ENCODE measurements around the gene DRD3. TPM values are rescaled to one million over a fixed set of nuclear protein-coding genes. Genes with fewer than 3 reads are reported as not detected.
A peak's percentile ranks its signal among the peaks of the same experiment; 100 is the strongest.

DRD3 gene
- not detected in 2 replicates for total RNA-seq (2022)
- not detected for Bru-seq, nascent RNA
- BruChase-seq, experiment 1, labeled RNA remaining after a 6-hour chase, result not detected
- not detected for BruChase-seq, experiment 2, labeled RNA remaining after a 2-hour chase
- long read RNA-seq, result 0 reads

DNA sequence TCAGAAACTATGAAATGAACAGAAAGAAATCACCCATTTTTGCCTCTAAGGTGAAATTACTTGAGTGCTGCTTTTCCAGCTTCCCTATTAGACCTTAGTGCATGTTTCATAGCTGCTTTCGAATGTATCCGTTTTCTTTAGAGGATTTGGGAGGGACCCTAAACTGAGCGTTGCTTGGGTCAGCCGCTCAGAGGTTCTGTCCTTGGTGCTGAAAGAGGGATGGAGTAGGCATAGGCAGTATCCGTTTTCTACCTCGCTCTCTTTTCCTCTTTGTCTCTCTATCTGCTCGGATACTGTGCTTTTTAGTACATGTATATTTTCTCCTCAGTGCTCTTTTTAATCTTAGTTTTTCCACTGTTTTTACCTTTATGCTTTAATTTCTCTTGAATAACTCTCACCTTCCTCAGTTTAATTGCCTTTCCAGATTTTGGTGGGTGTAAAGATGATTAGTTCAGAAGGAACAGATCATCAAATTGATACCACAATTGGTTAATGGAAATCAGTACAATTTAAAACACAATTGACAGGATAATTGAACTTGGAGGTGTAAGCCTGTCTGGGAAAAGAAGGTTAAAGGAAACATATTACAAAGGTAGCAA lies at the start of gene DRD3:
Gene DRD3, minus strand, starts transcription at position 283 of the 599 bp plus-strand sequence. CDS start 7,060 bp downstream, outside the sequence.
- ChIA-PET CTCF (interaction anchor here (0.8 to 1.9 kb wide), 6 partner anchors 11 to 35 kb away, joined by 3 to 7 read pairs (median 4); no protein-coding TSS in a partner anchor), POLR2A (interaction anchor here (0.7 to 0.9 kb wide), 2 partner anchors 13 to 24 kb away, joined by 3 read pairs; no protein-coding TSS in a partner anchor)
- Mint-ChIP-seq H3K27me3 (ENCODE audit: insufficient read depth, unreplicated experiment) (peaks cover 80% of the 10 kb centered on the region), H3K9me3 (ENCODE audit: unreplicated experiment) (no peaks in the 10 kb centered on the region), H3K4me3 (ENCODE audit: unreplicated experiment) (no peak within 1 kb of the TSS), H3K36me3 (ENCODE audit: insufficient read depth, unreplicated experiment) (no peaks in the 10 kb centered on the region), H3K4me1 (ENCODE audit: insufficient read depth, unreplicated experiment) (peaks cover 5% of the 10 kb centered on the region), H3K27ac (ENCODE audit: low read depth, unreplicated experiment) (no peak within 1 kb of the TSS)
- intact Hi-C loops (cut with micrococcal nuclease), result no loop called here
- DNase-seq (ENCODE audit: unreplicated experiment), result peak; percentile 40
- TF ChIP-seq, protein P1, sequence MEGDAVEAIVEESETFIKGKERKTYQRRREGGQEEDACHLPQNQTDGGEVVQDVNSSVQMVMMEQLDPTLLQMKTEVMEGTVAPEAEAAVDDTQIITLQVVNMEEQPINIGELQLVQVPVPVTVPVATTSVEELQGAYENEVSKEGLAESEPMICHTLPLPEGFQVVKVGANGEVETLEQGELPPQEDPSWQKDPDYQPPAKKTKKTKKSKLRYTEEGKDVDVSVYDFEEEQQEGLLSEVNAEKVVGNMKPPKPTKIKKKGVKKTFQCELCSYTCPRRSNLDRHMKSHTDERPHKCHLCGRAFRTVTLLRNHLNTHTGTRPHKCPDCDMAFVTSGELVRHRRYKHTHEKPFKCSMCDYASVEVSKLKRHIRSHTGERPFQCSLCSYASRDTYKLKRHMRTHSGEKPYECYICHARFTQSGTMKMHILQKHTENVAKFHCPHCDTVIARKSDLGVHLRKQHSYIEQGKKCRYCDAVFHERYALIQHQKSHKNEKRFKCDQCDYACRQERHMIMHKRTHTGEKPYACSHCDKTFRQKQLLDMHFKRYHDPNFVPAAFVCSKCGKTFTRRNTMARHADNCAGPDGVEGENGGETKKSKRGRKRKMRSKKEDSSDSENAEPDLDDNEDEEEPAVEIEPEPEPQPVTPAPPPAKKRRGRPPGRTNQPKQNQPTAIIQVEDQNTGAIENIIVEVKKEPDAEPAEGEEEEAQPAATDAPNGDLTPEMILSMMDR (IDR thresholded peaks at IDR 0.05; ENCODE audit: unreplicated experiment), result no peak
- BruUV-seq (replicated peaks), result no TSS peak

DNA sequence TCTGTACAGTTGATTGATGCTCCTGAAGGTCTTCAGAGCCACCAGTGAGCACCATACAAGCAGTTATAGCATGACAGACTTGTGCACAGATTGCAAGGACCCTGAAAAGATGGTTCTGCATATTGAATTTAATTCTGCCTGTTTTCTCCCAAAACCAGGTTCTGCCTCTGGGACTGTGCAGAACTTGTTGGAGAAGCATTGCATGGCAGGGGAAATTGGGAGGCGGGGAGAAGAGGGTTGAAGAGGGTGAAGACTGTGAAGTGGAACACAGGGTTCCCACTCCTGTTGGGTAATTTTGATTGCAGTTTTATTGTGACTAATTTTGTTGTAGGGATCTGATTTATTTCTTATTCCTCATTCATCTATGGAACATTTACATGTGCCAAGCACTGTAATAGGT lies 48.2 kb upstream of the DRD3 start:
- no TSS peak for BruUV-seq (replicated peaks)
- Mint-ChIP-seq H3K9me3 (ENCODE audit: unreplicated experiment) (peaks cover 5% of the 10 kb centered on the region), H3K4me1 (ENCODE audit: insufficient read depth, unreplicated experiment) (peaks cover 6% of the 10 kb centered on the region), H3K4me3 (ENCODE audit: unreplicated experiment) (no peak overlapping the region), H3K27ac (ENCODE audit: low read depth, unreplicated experiment) (no peak overlapping the region), H3K27me3 (ENCODE audit: insufficient read depth, unreplicated experiment) (peaks cover 11% of the 10 kb centered on the region), H3K36me3 (ENCODE audit: insufficient read depth, unreplicated experiment) (no peaks in the 10 kb centered on the region)
- ChIA-PET POLR2A (no interaction called here), CTCF (interaction anchor here (0.5 to 1.5 kb wide), 4 partner anchors 10 to 314 kb away, joined by 3 to 5 read pairs (median 3); no protein-coding TSS in a partner anchor)
- intact Hi-C loops (cut with micrococcal nuclease), result no loop called here
- DNase-seq (ENCODE audit: unreplicated experiment), result no peak
- TF ChIP-seq, protein P1 (IDR thresholded peaks at IDR 0.05; ENCODE audit: unreplicated experiment), result no peak

DNA sequence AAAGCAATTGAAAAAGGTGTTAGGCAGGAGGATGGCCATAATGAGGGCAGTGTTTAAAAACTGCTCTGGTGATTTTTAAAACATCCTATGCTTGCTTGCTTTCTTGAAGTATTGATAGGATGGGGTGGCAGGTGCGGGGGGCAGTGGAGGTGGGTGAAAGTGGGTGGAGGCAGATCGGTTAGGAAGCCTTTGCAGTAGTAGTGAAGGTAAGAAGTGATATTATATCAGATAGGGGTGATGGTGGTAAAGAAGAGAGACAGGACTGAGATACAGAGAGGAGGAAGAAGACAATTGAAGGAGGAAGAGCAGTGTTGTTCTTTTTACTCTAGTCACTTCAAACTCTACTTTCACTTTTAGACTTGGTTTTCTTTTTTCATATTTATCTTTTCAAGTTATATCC lies 47.5 kb upstream of the DRD3 start:
- intact Hi-C loops (cut with micrococcal nuclease), result no loop called here
- no TSS peak for BruUV-seq (replicated peaks)
- Mint-ChIP-seq H3K36me3 (ENCODE audit: insufficient read depth, unreplicated experiment) (no peaks in the 10 kb centered on the region), H3K4me1 (ENCODE audit: insufficient read depth, unreplicated experiment) (peaks cover 6% of the 10 kb centered on the region), H3K4me3 (ENCODE audit: unreplicated experiment) (no peak overlapping the region), H3K27me3 (ENCODE audit: insufficient read depth, unreplicated experiment) (peaks cover 11% of the 10 kb centered on the region), H3K9me3 (ENCODE audit: unreplicated experiment) (peaks cover 5% of the 10 kb centered on the region), H3K27ac (ENCODE audit: low read depth, unreplicated experiment) (no peak overlapping the region)
- no peak for DNase-seq (ENCODE audit: unreplicated experiment)
- ChIA-PET POLR2A (no interaction called here), CTCF (no interaction called here)
- TF ChIP-seq, protein P1 (IDR thresholded peaks at IDR 0.05; ENCODE audit: unreplicated experiment), result no peak

DNA sequence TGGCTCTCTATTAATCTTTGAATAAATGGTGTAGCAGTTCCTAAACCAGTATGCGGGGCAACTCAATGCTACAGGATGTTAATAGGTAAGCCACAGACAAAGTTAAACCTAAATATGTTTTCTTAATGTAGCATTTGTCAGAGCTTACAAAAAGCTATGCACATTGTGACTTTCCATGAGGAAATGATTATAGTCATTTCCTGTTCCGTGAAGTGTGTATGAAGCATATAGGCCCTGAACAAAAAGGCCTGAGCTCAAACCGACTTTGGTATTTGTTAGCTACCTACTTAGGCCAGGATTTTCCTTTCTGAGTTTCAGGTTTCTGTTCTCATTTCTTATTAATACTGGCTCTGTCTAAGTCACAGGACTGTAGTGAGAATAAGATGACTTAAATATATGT lies 44.3 kb upstream of the DRD3 start:
- Mint-ChIP-seq H3K4me3 (ENCODE audit: unreplicated experiment) (no peak overlapping the region), H3K9me3 (ENCODE audit: unreplicated experiment) (peaks cover 5% of the 10 kb centered on the region), H3K36me3 (ENCODE audit: insufficient read depth, unreplicated experiment) (no peaks in the 10 kb centered on the region), H3K27me3 (ENCODE audit: insufficient read depth, unreplicated experiment) (peaks cover 11% of the 10 kb centered on the region), H3K4me1 (ENCODE audit: insufficient read depth, unreplicated experiment) (peaks cover 6% of the 10 kb centered on the region), H3K27ac (ENCODE audit: low read depth, unreplicated experiment) (no peak overlapping the region)
- CTCF ChIA-PET, result no interaction called here
- POLR2A ChIA-PET, result no interaction called here
- intact Hi-C loops (cut with micrococcal nuclease), result no loop called here
- TF ChIP-seq, protein P1 (IDR thresholded peaks at IDR 0.05; ENCODE audit: unreplicated experiment), result no peak
- no peak for DNase-seq (ENCODE audit: unreplicated experiment)
- BruUV-seq (replicated peaks), result no TSS peak
